ENCODE data around the gene ADAMTS12. TPM values are rescaled to one million over a fixed set of nuclear protein-coding genes. Genes with fewer than 3 reads are reported as not detected.

ADAMTS12 gene, protein sequence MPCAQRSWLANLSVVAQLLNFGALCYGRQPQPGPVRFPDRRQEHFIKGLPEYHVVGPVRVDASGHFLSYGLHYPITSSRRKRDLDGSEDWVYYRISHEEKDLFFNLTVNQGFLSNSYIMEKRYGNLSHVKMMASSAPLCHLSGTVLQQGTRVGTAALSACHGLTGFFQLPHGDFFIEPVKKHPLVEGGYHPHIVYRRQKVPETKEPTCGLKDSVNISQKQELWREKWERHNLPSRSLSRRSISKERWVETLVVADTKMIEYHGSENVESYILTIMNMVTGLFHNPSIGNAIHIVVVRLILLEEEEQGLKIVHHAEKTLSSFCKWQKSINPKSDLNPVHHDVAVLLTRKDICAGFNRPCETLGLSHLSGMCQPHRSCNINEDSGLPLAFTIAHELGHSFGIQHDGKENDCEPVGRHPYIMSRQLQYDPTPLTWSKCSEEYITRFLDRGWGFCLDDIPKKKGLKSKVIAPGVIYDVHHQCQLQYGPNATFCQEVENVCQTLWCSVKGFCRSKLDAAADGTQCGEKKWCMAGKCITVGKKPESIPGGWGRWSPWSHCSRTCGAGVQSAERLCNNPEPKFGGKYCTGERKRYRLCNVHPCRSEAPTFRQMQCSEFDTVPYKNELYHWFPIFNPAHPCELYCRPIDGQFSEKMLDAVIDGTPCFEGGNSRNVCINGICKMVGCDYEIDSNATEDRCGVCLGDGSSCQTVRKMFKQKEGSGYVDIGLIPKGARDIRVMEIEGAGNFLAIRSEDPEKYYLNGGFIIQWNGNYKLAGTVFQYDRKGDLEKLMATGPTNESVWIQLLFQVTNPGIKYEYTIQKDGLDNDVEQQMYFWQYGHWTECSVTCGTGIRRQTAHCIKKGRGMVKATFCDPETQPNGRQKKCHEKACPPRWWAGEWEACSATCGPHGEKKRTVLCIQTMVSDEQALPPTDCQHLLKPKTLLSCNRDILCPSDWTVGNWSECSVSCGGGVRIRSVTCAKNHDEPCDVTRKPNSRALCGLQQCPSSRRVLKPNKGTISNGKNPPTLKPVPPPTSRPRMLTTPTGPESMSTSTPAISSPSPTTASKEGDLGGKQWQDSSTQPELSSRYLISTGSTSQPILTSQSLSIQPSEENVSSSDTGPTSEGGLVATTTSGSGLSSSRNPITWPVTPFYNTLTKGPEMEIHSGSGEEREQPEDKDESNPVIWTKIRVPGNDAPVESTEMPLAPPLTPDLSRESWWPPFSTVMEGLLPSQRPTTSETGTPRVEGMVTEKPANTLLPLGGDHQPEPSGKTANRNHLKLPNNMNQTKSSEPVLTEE (N-terminal part only)
- total RNA-seq (2021; fragmentation: NEBNext Ultra II Directional; extraction: Animal tissue kit (Norgen Biotek cat#: 25700)) (12.3 and 12.8 TPM in 2 replicates), polyA plus RNA-seq (2011; rRNA removed) (4.9 and 6.4 TPM in 2 replicates), polyA minus RNA-seq (2011; rRNA and poly(A)+ RNA removed) (38.0 and 39.6 TPM in 2 replicates)
- polyA plus RNA-seq (2011; cell fraction: cytosol; rRNA removed): 5.4 TPM
- 9.9 TPM for polyA plus RNA-seq (2011; cell fraction: nucleus; rRNA removed)
- 4.9 to 6.5 TPM (median 5.8 TPM) in 4 replicates for polyA plus RNA-seq (2012, experiment 1 of 2)
- 2.8 TPM for polyA plus RNA-seq (2012, experiment 2 of 2)
- polyA plus RNA-seq (2013, experiment 1 of 2): 8.3 TPM
- 8.3 TPM for polyA plus RNA-seq (2013, experiment 2 of 2)
- 6.9 TPM for polyA minus RNA-seq (2011; cell fraction: cytosol; rRNA and poly(A)+ RNA removed)
- 54.7 TPM for polyA minus RNA-seq (2011; cell fraction: nucleus; rRNA and poly(A)+ RNA removed)
- long read RNA-seq, experiment 1, partial matches to known transcripts: 1 of 7 reads
- long read RNA-seq, experiment 1, other reads (novel, unspliced or antisense): 5 of 7 reads
- long read RNA-seq, experiment 2, partial matches to known transcripts: 0 of 4 reads
- long read RNA-seq, experiment 2, other reads (novel, unspliced or antisense): 2 of 4 reads

GRCh38 chr5:33891788-33892619 is at the start of gene ADAMTS12:
Gene ADAMTS12 (minus strand): TSS chr5:33891990. CDS start chr5:33891856, 134 bp downstream.
- peak within 1 kb of the TSS; percentile 35; the same call in 1 of the 2 replicates for H2AFZ ChIP-seq (ENCODE audit: low read length)
- no peak within 1 kb of the TSS for H3K23ac ChIP-seq (ENCODE audit: insufficient read length)
- no peak within 1 kb of the TSS for H2AK5ac ChIP-seq (ENCODE audit: low read depth, low read length)
- H3K36me3 ChIP-seq (ENCODE audit: control insufficient read depth in 2 of 4, insufficient read depth in 4 of 4, low read length in 3 of 4): no peaks in the 10 kb centered on the region
- H4K20me1 ChIP-seq (replicated peaks in 1 of 2; ENCODE audit: control insufficient read depth in 1 of 2, insufficient read depth in 2 of 2, low read length in 2 of 2): no peaks in the 10 kb centered on the region
- H3K56ac ChIP-seq (replicated peaks; ENCODE audit: insufficient read length, low read depth, low read length): no peak within 1 kb of the TSS
- no peak within 1 kb of the TSS for H4K8ac ChIP-seq (ENCODE audit: extremely low read depth, insufficient read depth, low read length)
- ChIA-PET POLR2A (ENCODE audit: partially characterized antibody) (interaction anchor here (0.9 to 1.1 kb wide), 5 partner anchors 9 to 60 kb away, joined by 3 to 4 read pairs (median 3); no protein-coding TSS in a partner anchor), CTCF (ENCODE audit: partially characterized antibody) (interaction anchor here (0.5 to 2.6 kb wide), 12 partner anchors 9 to 1547 kb away, joined by 3 to 12 read pairs (median 4); partner anchors contain the start of gene RXFP3)
- no peak within 1 kb of the TSS for H3K4ac ChIP-seq (replicated peaks; ENCODE audit: insufficient read length, low read depth, low read length)
- H3K79me1 ChIP-seq (ENCODE audit: low read depth, low read length): no peaks in the 10 kb centered on the region
- FAIRE-seq (no peak), DNase-seq (ENCODE audit: low read depth in 1 of 2, low spot score in 2 of 2) (peak in 1 of 2 experiments; percentile 81)
- H3K4me2 ChIP-seq (ENCODE audit: insufficient read depth in 1 of 2, low read depth in 2 of 2, low read length in 2 of 2): peak within 1 kb of the TSS; percentile 75 to 97
- H4K5ac ChIP-seq (ENCODE audit: insufficient read length, low read depth, low read length): no peak within 1 kb of the TSS
- peak within 1 kb of the TSS; percentile 1 to 67 (median 36); a peak in 5 of 7 replicates for H3K9ac ChIP-seq (replicated peaks in 1 of 4; ENCODE audit: extremely low read depth in 1 of 4, low read depth in 3 of 4, low read length in 3 of 4)
- H3K14ac ChIP-seq (ENCODE audit: insufficient read length): no peak within 1 kb of the TSS
- H2BK12ac ChIP-seq (ENCODE audit: low read depth, low read length): 0 out of 2 replicates have a peak within 1 kb of the TSS, but pooled peaks have one; percentile 20
- H3K79me2 ChIP-seq (ENCODE audit: control insufficient read depth in 1 of 2, insufficient read depth in 2 of 2, low read length in 2 of 2): peaks cover 0 to 12% of the 10 kb centered on the region in 2 experiments; a peak in 1 of 4 replicates
- peak within 1 kb of the TSS; percentile 64 for H3K18ac ChIP-seq (ENCODE audit: extremely low read depth, low read length)
- no peak within 1 kb of the TSS for H2BK20ac ChIP-seq (ENCODE audit: low read length)
- no peak within 1 kb of the TSS for H2BK120ac ChIP-seq (replicated peaks; ENCODE audit: low read depth, low read length)
- H3K4me3 ChIP-seq (ENCODE audit: extremely low read depth in 1 of 4, insufficient read depth in 2 of 4, low read depth in 3 of 4, low read length in 4 of 4): peak within 1 kb of the TSS; percentile 50 to 64 (median 56)
- WGBS, 2 experiments (ENCODE audit: extremely low coverage in 1 of 2, insufficient coverage in 1 of 2, insufficient read length in 1 of 2, insufficient replicate concordance in 2 of 2, low coverage in 1 of 2, low lambda C conversion rate in 2 of 2, missing lambda C conversion rate in 1 of 2): 6% methylated on average over 15 of the region's 45 CpGs; no CpG with 5 or more reads in 1 of the 2 experiments
- no peaks in the 10 kb centered on the region for H3K9me3 ChIP-seq (ENCODE audit: insufficient read depth in 2 of 2, low read depth in 1 of 2, low read length in 1 of 2)
- H2BK5ac ChIP-seq (ENCODE audit: low read depth, low read length): no peak within 1 kb of the TSS
- no peaks in the 10 kb centered on the region; a peak in 1 of 7 replicates for H3K27me3 ChIP-seq (replicated peaks in 1 of 4; ENCODE audit: control insufficient read depth in 3 of 4, extremely low read depth in 1 of 4, insufficient read depth in 3 of 4, low read length in 3 of 4)
- H4K91ac ChIP-seq (replicated peaks; ENCODE audit: insufficient read length, low read length): no peak within 1 kb of the TSS
- H2BK15ac ChIP-seq (ENCODE audit: low read length): no peak within 1 kb of the TSS
- H3K27ac ChIP-seq (ENCODE audit: low read depth, low read length): no peak within 1 kb of the TSS
- peaks cover 4% of the 10 kb centered on the region; the same call in 1 of the 2 replicates for H3K23me2 ChIP-seq (ENCODE audit: low read depth, low read length)
- H3K4me1 ChIP-seq (replicated peaks in 1 of 4; ENCODE audit: control insufficient read depth in 3 of 4, insufficient read depth in 4 of 4, low read length in 3 of 4): peaks cover 4 to 18% (median 10%) of the 10 kb centered on the region in 4 experiments
- TF ChIP-seq, protein P1, sequence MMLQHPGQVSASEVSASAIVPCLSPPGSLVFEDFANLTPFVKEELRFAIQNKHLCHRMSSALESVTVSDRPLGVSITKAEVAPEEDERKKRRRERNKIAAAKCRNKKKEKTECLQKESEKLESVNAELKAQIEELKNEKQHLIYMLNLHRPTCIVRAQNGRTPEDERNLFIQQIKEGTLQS (IDR thresholded peaks at IDR 0.05; ENCODE audit: insufficient read depth, low read depth, low read length): no peak

All from H1 (cell line).